NCI-H2196 (cell line): ENCODE data around the gene PCDH17.

Experiments
- DNase-seq: peaks from one replicate; lab custom pipeline; 2025; ENCODE audit not compliant: unreplicated experiment; lab: John Stamatoyannopoulos, UW

The PCDH17 gene

DNA sequence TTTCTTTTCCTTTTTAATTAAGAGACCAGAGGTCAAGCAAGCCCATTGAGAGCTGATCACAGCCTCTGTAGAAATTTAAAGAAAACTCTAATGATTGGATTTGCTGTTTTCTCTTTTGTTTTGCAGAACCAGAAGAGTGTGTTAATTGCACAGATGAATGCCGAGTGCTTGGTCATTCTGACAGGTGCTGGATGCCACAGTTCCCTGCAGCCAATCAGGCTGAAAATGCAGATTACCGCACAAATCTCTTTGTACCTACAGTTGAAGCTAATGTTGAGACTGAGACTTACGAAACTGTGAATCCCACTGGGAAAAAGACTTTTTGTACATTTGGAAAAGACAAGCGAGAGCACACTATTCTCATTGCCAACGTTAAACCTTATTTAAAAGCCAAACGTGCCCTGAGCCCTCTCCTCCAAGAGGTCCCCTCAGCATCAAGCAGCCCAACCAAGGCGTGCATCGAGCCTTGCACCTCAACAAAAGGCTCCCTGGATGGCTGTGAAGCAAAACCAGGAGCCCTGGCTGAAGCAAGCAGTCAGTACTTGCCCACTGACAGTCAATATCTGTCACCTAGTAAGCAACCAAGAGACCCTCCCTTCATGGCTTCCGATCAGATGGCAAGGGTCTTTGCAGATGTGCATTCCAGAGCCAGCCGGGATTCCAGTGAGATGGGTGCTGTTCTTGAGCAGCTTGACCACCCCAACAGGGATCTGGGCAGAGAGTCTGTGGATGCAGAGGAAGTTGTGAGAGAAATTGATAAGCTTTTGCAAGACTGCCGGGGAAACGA lies 93.1 kb downstream of the PCDH17 start:
- DNase-seq, result no peak

- no peak for DNase-seq
These were observed 93.9 kb downstream of the PCDH17 start for GRCh38 chr13:57725480-57725879.

- no peak for DNase-seq
These were observed 95.4 kb downstream of the PCDH17 start for GRCh38 chr13:57726981-57727380.

DNA sequence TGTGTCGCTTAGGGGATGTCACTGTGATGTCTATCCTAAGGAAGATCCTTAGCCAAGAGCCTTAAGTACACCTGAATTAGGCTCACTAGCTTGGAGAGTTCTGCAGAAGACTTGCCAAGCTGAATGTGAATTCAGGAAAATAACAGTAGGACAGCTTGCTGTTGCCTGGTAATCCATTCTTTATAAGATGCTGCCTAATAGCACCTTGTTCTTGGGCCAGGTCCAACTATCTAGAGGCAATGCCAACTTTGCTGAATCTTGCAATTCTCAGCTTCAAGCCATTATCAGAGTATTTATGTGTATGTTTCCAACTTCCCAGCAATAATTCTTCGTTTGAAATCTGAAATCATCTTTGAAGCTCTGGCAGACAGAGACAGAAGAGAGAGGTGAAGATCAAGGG lies 102.8 kb downstream of the PCDH17 start:
- no peak for DNase-seq

DNA sequence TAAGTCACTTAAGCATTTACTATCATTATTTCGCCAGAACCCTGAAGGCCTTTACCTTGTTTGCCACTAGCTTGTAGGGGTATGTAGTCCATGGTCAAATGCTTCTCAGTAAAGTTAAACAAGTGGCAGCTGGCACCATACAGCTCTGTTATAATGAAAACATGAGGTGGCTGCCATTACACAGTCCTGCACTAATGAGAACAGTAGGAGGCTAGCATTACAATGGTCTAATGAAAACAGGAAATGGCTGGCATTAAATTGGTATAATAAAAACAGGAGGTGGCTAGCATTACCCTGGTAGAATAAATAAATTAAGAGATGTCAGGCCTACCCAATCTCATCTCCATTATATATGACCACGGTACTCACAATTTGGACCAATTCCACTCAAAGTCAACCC lies 107.5 kb downstream of the PCDH17 start:
- DNase-seq, result no peak

GRCh38 chr13:57739543-57740190 lies 108.1 kb downstream of the PCDH17 start:
- no peak for DNase-seq

DNA sequence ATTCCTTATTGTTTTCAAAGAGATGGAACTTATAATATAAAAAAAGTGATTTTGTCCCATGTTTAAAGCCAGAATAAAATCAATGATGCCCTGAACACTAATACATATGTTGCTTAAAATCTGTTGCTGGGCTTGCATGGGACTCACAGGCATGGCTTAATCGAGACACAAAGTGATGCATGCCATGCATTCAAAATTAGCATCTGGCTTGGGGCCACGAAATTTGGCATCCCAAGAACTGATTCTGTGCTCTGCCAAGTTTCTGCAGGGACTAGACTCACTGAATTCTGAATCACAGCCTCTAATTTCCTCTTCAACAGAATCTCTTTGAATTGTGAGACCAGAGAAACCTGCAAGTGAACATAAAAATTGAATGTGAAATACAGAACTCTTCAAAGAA lies 109.2 kb downstream of the PCDH17 start:
- no peak for DNase-seq

- DNase-seq, result no peak
These were observed 116.6 kb downstream of the PCDH17 start for GRCh38 chr13:57748096-57748495.

DNA sequence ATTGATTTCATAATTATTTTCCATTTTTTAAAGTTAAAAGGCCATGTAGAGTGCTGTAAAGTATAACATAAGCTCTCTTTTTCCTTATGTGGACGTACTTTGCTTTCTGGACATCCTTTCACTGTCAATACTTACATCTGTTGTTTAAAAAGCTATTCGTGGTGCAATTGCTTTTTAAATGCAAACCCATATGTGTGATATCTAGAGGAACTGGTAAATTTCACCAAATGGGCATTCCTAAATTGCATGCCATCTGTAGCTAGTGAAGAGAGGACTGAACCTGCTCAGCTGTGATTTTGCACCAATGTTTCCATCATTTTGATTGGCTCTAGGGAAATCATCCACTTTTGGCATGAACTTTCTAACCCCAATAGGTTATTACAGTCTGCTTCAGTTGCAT lies 129.4 kb downstream of the PCDH17 start:
- no peak for DNase-seq

DNA sequence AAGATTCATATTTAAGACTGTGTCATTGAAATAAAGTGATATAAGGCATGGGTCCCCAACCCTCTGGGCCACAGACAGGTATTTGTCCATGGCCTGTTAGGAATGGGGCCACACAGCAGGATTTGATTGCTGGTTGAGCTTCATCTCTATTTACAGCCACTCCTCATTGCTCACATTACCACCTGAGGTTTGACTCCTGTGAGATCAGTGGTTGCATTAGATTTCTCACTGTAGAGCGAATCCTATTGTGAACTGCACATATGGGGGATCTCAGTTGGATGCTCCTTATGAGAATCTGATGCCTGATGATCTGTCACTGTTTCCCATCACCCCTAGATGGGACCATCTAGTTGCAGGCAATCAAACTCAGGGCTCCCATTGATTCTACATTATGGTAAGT lies 132.1 kb downstream of the PCDH17 start:
- no peak for DNase-seq
